Naive thymus-derived CD4-positive, alpha-beta T cell (primary cell): ENCODE measurements around the gene PPFIBP2. TPM values are rescaled to one million over a fixed set of nuclear protein-coding genes. Genes with fewer than 3 reads are reported as not detected.

ENCODE experiments used
- ATAC-seq: fragments of 150-1000 bp; cut with Tn5 transposase; 2 replicates; pipeline ENCODE4 v1.10.0; 2021; ENCODE audit warnings: mild to moderate bottlenecking, moderate library complexity
- CTCF ChIA-PET: fragments of 350-600 bp; sonication (Branson Sonifier 250); formaldehyde crosslinking; loops from one replicate; lab custom pipeline; 2021; ENCODE audit warnings: antibody characterized with exemption; lab: Charles Lee
- POLR2A ChIA-PET: fragments of 350-600 bp; sonication (Branson Sonifier 250); formaldehyde crosslinking; loops from one replicate; lab custom pipeline; 2021; ENCODE audit warnings: antibody characterized with exemption, inconsistent platforms; lab: Charles Lee
- DNase-seq, 9 donors: peaks; one replicate each; pipeline versions ENCODE4 v3.0.0 to v3.0.0-alpha.2; 2020 to 2022; ENCODE audit warnings: mixed read lengths in 1 of 9
- H3K27ac ChIP-seq: one replicate; pipeline ENCODE4 v1.7.0; 2013; ENCODE audit warnings: mild to moderate bottlenecking, low read depth, low read length, moderate library complexity
- H3K27me3 ChIP-seq, 2 donors: one replicate each; pipeline ENCODE4 v1.7.0; 2013; ENCODE audit warnings: low read length in 2 of 2, mild to moderate bottlenecking in 2 of 2, moderate library complexity in 2 of 2; ENCODE audit not compliant: control insufficient read depth in 2 of 2, insufficient read depth in 2 of 2
- H3K36me3 ChIP-seq, 3 experiments: 1 replicate in 2 of 3; 2 replicates in 1 of 3; pipeline ENCODE4 v1.7.0; 2013; ENCODE audit warnings: low read length in 3 of 3, mild to moderate bottlenecking in 3 of 3, moderate library complexity in 1 of 3; ENCODE audit not compliant: insufficient read depth in 3 of 3, control insufficient read depth in 2 of 3
- H3K4me1 ChIP-seq, 2 donors: one replicate each; pipeline ENCODE4 v1.7.0; 2013; ENCODE audit warnings: low read length in 2 of 2, mild to moderate bottlenecking in 2 of 2, moderate library complexity in 1 of 2; ENCODE audit not compliant: control insufficient read depth in 2 of 2, insufficient read depth in 2 of 2
- H3K4me3 ChIP-seq: 2 replicates; pipeline ENCODE4 v1.7.0; 2013; ENCODE audit warnings: mild to moderate bottlenecking, low read length
- H3K9me3 ChIP-seq, 3 experiments: 1 replicate in 2 of 3; 2 replicates in 1 of 3; pipeline ENCODE4 v1.7.0; 2013; ENCODE audit warnings: low read length in 3 of 3; ENCODE audit not compliant: control insufficient read depth in 2 of 3
- H3K27ac Mint-ChIP-seq, 9 donors: one replicate each; pipeline ENCODE4 v1.8.0; 2020 to 2022; ENCODE audit warnings: mixed read lengths in 9 of 9, mild to moderate bottlenecking in 8 of 9, moderate library complexity in 5 of 9, inconsistent platforms in 2 of 9
- H3K27me3 Mint-ChIP-seq, 5 donors: one replicate each; pipeline ENCODE4 v1.8.0; 2021 to 2022; ENCODE audit warnings: mixed read lengths in 5 of 5, mild to moderate bottlenecking in 1 of 5
- H3K36me3 Mint-ChIP-seq, 5 donors: one replicate each; pipeline ENCODE4 v1.8.0; 2020 to 2022; ENCODE audit warnings: mixed read lengths in 5 of 5, mild to moderate bottlenecking in 3 of 5, inconsistent platforms in 1 of 5
- H3K4me1 Mint-ChIP-seq, 7 donors: one replicate each; pipeline ENCODE4 v1.8.0; 2020 to 2022; ENCODE audit warnings: mixed read lengths in 7 of 7, mild to moderate bottlenecking in 3 of 7, inconsistent platforms in 1 of 7
- H3K4me3 Mint-ChIP-seq, 10 donors: one replicate each; pipeline ENCODE4 v1.8.0; 2020 to 2022; ENCODE audit warnings: mild to moderate bottlenecking in 10 of 10, mixed read lengths in 10 of 10, moderate library complexity in 6 of 10, inconsistent platforms in 2 of 10
- H3K9me3 Mint-ChIP-seq, 11 donors: one replicate each; pipeline ENCODE4 v1.8.0; 2020 to 2022; ENCODE audit warnings: mixed read lengths in 11 of 11, mild to moderate bottlenecking in 4 of 11, inconsistent platforms in 1 of 11, moderate library complexity in 1 of 11
- intact Hi-C, 2 donors: fragments of 100-400 bp; cut with micrococcal nuclease; formaldehyde crosslinking; loops; one replicate each; pipeline ENCODE4 v1.15.1; 2023
- polyA plus RNA-seq, 2 donors: library from polyadenylated mRNA; unstranded; fragments of 300-500 nt; fragmentation: Illumina TruSeq; gene quantifications; one replicate each; pipeline ENCODE4 v1.2.3, GENCODE V29; 2021
- total RNA-seq, 6 experiments: library from RNA in 5 of 6; stranded (reverse) in 5 of 6; gene quantifications; 1 replicate in 5 of 6; 2 replicates in 1 of 6; pipeline ENCODE4 v1.2.3 and lab custom pipeline; 2021 to 2026

Gene PPFIBP2
- total and polyA plus RNA-seq, 7 experiments from 2014 or later = 5.7 to 55.6 (median 42.6) TPM

- no peak overlapping the region for H3K4me3 Mint-ChIP-seq
- Histone ChIP-seq H3K4me1 (peaks cover 0 to 14% of the 10 kb centered on the region in 2 donors), H3K27me3 (no peaks in the 10 kb centered on the region), H3K36me3 (no peaks in the 10 kb centered on the region), H3K27ac (no peak overlapping the region), H3K4me3 (no peak overlapping the region), H3K9me3 (no peaks in the 10 kb centered on the region)
- ATAC-seq (no peak), DNase-seq (no peak)
- peaks cover 0 to 49% (median 14%) of the 10 kb centered on the region in 5 donors for H3K36me3 Mint-ChIP-seq
- ChIA-PET POLR2A (interaction anchor here (1.2 kb wide), 1 partner anchor 51 kb away, joined by 3 read pairs; no protein-coding TSS in a partner anchor), CTCF (interaction anchor here (0.7 kb wide), 1 partner anchor 32 kb away, joined by 5 read pairs; no protein-coding TSS in a partner anchor)
- peaks cover 13 to 31% (median 27%) of the 10 kb centered on the region in 7 donors for H3K4me1 Mint-ChIP-seq
- H3K27me3 Mint-ChIP-seq = no peaks in the 10 kb centered on the region
- no peaks in the 10 kb centered on the region for H3K9me3 Mint-ChIP-seq
- peak overlapping the region in 1 of 9 donors; percentile 32 for H3K27ac Mint-ChIP-seq
- intact Hi-C loops = no loop called here
Observed at GRCh38 chr11:7595016-7595866, 81.4 kb downstream of the PPFIBP2 start.

GRCh38 chr11:7595951-7596350 lies 82.2 kb downstream of the PPFIBP2 start:
- no peaks in the 10 kb centered on the region for H3K27me3 Mint-ChIP-seq
- no peak overlapping the region for H3K4me3 ChIP-seq
- no peaks in the 10 kb centered on the region for H3K9me3 ChIP-seq
- H3K36me3 ChIP-seq = peaks cover 0 to 2% (median 0%) of the 10 kb centered on the region in 3 experiments
- DNase-seq (no peak), ATAC-seq (no peak)
- peaks cover 0 to 53% (median 15%) of the 10 kb centered on the region in 5 donors for H3K36me3 Mint-ChIP-seq
- no peaks in the 10 kb centered on the region for H3K27me3 ChIP-seq
- CTCF ChIA-PET = no interaction called here
- H3K27ac ChIP-seq = no peak overlapping the region
- H3K9me3 Mint-ChIP-seq = no peaks in the 10 kb centered on the region
- POLR2A ChIA-PET = no interaction called here
- H3K4me3 Mint-ChIP-seq = no peak overlapping the region
- intact Hi-C loops = no loop called here
- H3K4me1 ChIP-seq = peaks cover 0 to 14% of the 10 kb centered on the region in 2 donors
- H3K27ac Mint-ChIP-seq = no peak overlapping the region
- peaks cover 13 to 29% (median 23%) of the 10 kb centered on the region in 7 donors for H3K4me1 Mint-ChIP-seq

GRCh38 chr11:7596975-7597391 lies 83.2 kb downstream of the PPFIBP2 start:
- Mint-ChIP-seq H3K4me3 (no peak overlapping the region), H3K27ac (no peak overlapping the region), H3K36me3 (peaks cover 0 to 58% (median 14%) of the 10 kb centered on the region in 5 donors), H3K4me1 (peaks cover 7 to 20% (median 12%) of the 10 kb centered on the region in 7 donors), H3K27me3 (no peaks in the 10 kb centered on the region), H3K9me3 (no peaks in the 10 kb centered on the region)
- H3K4me3 ChIP-seq = no peak overlapping the region
- no peaks in the 10 kb centered on the region for H3K9me3 ChIP-seq
- ChIA-PET CTCF (no interaction called here), POLR2A (no interaction called here)
- H3K27ac ChIP-seq = no peak overlapping the region
- H3K27me3 ChIP-seq = no peaks in the 10 kb centered on the region
- DNase-seq = no peak
- intact Hi-C loops = no loop called here
- no peak for ATAC-seq
- H3K4me1 ChIP-seq = peaks cover 0 to 8% of the 10 kb centered on the region in 2 donors
- H3K36me3 ChIP-seq = peaks cover 0 to 6% (median 0%) of the 10 kb centered on the region in 3 experiments

GRCh38 chr11:7597620-7598019 lies 83.8 kb downstream of the PPFIBP2 start:
- POLR2A ChIA-PET = no interaction called here
- H3K36me3 Mint-ChIP-seq = peaks cover 0 to 54% (median 14%) of the 10 kb centered on the region in 5 donors
- intact Hi-C loops = no loop called here

GRCh38 chr11:7599209-7599608 lies 85.4 kb downstream of the PPFIBP2 start:
- Histone ChIP-seq H3K27ac (no peak overlapping the region), H3K36me3 (peaks cover 0 to 6% (median 0%) of the 10 kb centered on the region in 3 experiments), H3K4me1 (no peaks in the 10 kb centered on the region), H3K4me3 (no peak overlapping the region), H3K9me3 (no peaks in the 10 kb centered on the region), H3K27me3 (no peaks in the 10 kb centered on the region)
- peaks cover 0 to 6% (median 0%) of the 10 kb centered on the region in 7 donors for H3K4me1 Mint-ChIP-seq
- ChIA-PET POLR2A (no interaction called here), CTCF (interaction anchor here (0.7 kb wide), 1 partner anchor 320 kb away, joined by 4 read pairs; no protein-coding TSS in a partner anchor)
- no peak overlapping the region for H3K27ac Mint-ChIP-seq
- intact Hi-C loops = no loop called here
- H3K4me3 Mint-ChIP-seq = no peak overlapping the region
- no peaks in the 10 kb centered on the region for H3K27me3 Mint-ChIP-seq
- no peaks in the 10 kb centered on the region for H3K9me3 Mint-ChIP-seq
- peaks cover 0 to 43% (median 9%) of the 10 kb centered on the region in 5 donors for H3K36me3 Mint-ChIP-seq
- ATAC-seq = no peak
- no peak for DNase-seq

More at GRCh38 chr11:7597620-7598019, 83.8 kb downstream of the PPFIBP2 start:
- Histone ChIP-seq H3K4me1 (peaks cover 0 to 1% of the 10 kb centered on the region in 2 donors), H3K36me3 (peaks cover 0 to 6% (median 0%) of the 10 kb centered on the region in 3 experiments), H3K4me3 (no peak overlapping the region), H3K9me3 (no peaks in the 10 kb centered on the region), H3K27me3 (no peaks in the 10 kb centered on the region), H3K27ac (no peak overlapping the region)
- Mint-ChIP-seq H3K9me3 (no peaks in the 10 kb centered on the region), H3K27ac (no peak overlapping the region), H3K4me1 (peaks cover under 1 to 14% (median 6%) of the 10 kb centered on the region in 7 donors), H3K4me3 (no peak overlapping the region), H3K27me3 (no peaks in the 10 kb centered on the region)
- DNase-seq (no peak), ATAC-seq (no peak)
- CTCF ChIA-PET = no interaction called here

- Mint-ChIP-seq H3K4me3 (no peak overlapping the region), H3K9me3 (no peaks in the 10 kb centered on the region), H3K36me3 (peaks cover 0 to 43% (median 9%) of the 10 kb centered on the region in 5 donors), H3K27me3 (no peaks in the 10 kb centered on the region), H3K27ac (peak overlapping the region in 1 of 9 donors; percentile 6), H3K4me1 (peaks cover 0 to 6% (median 0%) of the 10 kb centered on the region in 7 donors)
- Histone ChIP-seq H3K9me3 (no peaks in the 10 kb centered on the region), H3K27ac (no peak overlapping the region), H3K27me3 (no peaks in the 10 kb centered on the region), H3K4me3 (no peak overlapping the region), H3K4me1 (no peaks in the 10 kb centered on the region), H3K36me3 (peaks cover 0 to 6% (median 0%) of the 10 kb centered on the region in 3 experiments)
- intact Hi-C loops = no loop called here
- ATAC-seq (peak; percentile 27), DNase-seq (no peak)
- POLR2A ChIA-PET = interaction anchor here (0.6 kb wide), 1 partner anchor 17 kb away, joined by 3 read pairs; no protein-coding TSS in a partner anchor
- CTCF ChIA-PET = interaction anchor here (0.5 to 0.6 kb wide), 2 partner anchors 154 to 195 kb away, joined by 3 read pairs; no protein-coding TSS in a partner anchor
Observed at GRCh38 chr11:7600205-7600775, 86.5 kb downstream of the PPFIBP2 start.
